Spleen (tissue), 11 donors: ENCODE measurements around the gene POLR3B. TPM values are rescaled to one million over a fixed set of nuclear protein-coding genes. Genes with fewer than 3 reads are reported as not detected.
"Not testable (repeated sequence)": the region's sequence is repeated elsewhere in the genome, so short reads cannot be mapped to it uniquely, and the experiment has no call there.

Experiments
- DNase-seq: peaks from one replicate; pipeline ENCODE4 v3.0.0-alpha.2; 2020
- H3K27ac ChIP-seq, 8 donors: fragments of 200-600 bp; sonication (generic) in 7 of 8; 1 replicate in 4 of 8; 2 replicates in 4 of 8; pipeline versions ENCODE4 v1.5.0 to v1.8.0; 2016 to 2021; ENCODE audit warnings: inconsistent platforms in 4 of 8, mild to moderate bottlenecking in 4 of 8, moderate library complexity in 1 of 8
- H3K27me3 ChIP-seq, 7 donors: fragments of 200-600 bp; sonication (generic) in 6 of 7; replicated peaks in 1 of 7; 1 replicate in 4 of 7; 2 replicates in 3 of 7; pipeline versions ENCODE4 v1.5.0 to v1.8.0; 2016 to 2021; ENCODE audit warnings: inconsistent platforms in 3 of 7, mild to moderate bottlenecking in 1 of 7
- H3K36me3 ChIP-seq, 6 donors: fragments of 200-600 bp; sonication (generic) in 5 of 6; 1 replicate in 4 of 6; 2 replicates in 2 of 6; pipeline versions ENCODE4 v1.5.0 to v1.8.0; 2016 to 2021; ENCODE audit warnings: inconsistent platforms in 2 of 6
- H3K4me1 ChIP-seq, 6 donors: fragments of 200-600 bp; sonication (generic) in 5 of 6; 1 replicate in 3 of 6; 2 replicates in 3 of 6; pipeline versions ENCODE4 v1.5.0 to v1.8.0; 2016 to 2021; ENCODE audit warnings: inconsistent platforms in 3 of 6
- H3K4me3 ChIP-seq, 8 donors: fragments of 200-600 bp; sonication (generic) in 7 of 8; 1 replicate in 4 of 8; 2 replicates in 4 of 8; pipeline versions ENCODE4 v1.5.0 to v1.8.0; 2016 to 2021; ENCODE audit warnings: inconsistent platforms in 4 of 8, mild to moderate bottlenecking in 4 of 8, moderate library complexity in 2 of 8
- H3K9me3 ChIP-seq, 8 donors: fragments of 200-600 bp; sonication (generic) in 7 of 8; 1 replicate in 4 of 8; 2 replicates in 4 of 8; pipeline versions ENCODE4 v1.5.0 to v1.8.0; 2016 to 2021; ENCODE audit warnings: inconsistent platforms in 4 of 8
- CTCF ChIP-seq, 11 experiments: fragments of 200-600 bp in 7 of 11; fragments of 450-650 bp in 4 of 11; sonication (generic) in 4 of 11; IDR thresholded peaks in 8 of 11; conservative IDR thresholded peaks in 3 of 11; 1 replicate in 7 of 11; 2 replicates in 4 of 11; pipeline versions ENCODE4 v1.4.0 to v1.8.0; 2016 to 2021; ENCODE audit warnings: antibody characterized with exemption in 11 of 11, inconsistent platforms in 4 of 11, mild to moderate bottlenecking in 1 of 11
- POLR2A ChIP-seq, 3 donors: fragments of 450-650 bp; IDR thresholded peaks; one replicate each; pipeline ENCODE4 v1.5.1; 2017; ENCODE audit warnings: antibody characterized with exemption in 3 of 3, mild to moderate bottlenecking in 1 of 3
- POLR2AphosphoS5 ChIP-seq, 3 donors: sonication (generic); formaldehyde crosslinking; IDR thresholded peaks; one replicate each; pipeline ENCODE4 v1.5.1; 2017; ENCODE audit warnings: antibody characterized with exemption in 3 of 3
- WGBS, 5 donors: extraction: QIAGEN DNeasy Blood & Tissue Kit in 3 of 5; methylation state at CpG; one replicate each; pipeline versions ENCODE4 v1.1.5 to v1.1.7; 2013 to 2018; 5-methylcytosine and 5-hydroxymethylcytosine counted together
- intact Hi-C: fragments of 100-400 bp; cut with DNase I; formaldehyde crosslinking; loops from one replicate; pipeline ENCODE4 v1.15.0; 2023; ENCODE audit warnings: low total_unique reads
- polyA plus RNA-seq, 3 donors: library from polyadenylated mRNA; stranded (reverse); fragments of 200-250 nt; gene quantifications; one replicate each; pipeline ENCODE4 v1.2.1, GENCODE V29; 2013
- total RNA-seq, 7 donors: library from RNA; depleted of rRNA in 3 of 7; stranded (reverse); fragments of >200 nt in 3 of 7; fragmentation: NEBNext Ultra II Directional in 4 of 7; extraction: Animal tissue kit (Norgen Biotek cat#: 25700) in 4 of 7; gene quantifications; one replicate each; pipeline versions ENCODE4 v1.1.0 to v1.2.1, GENCODE V29; 2016 to 2021
- donor health status: healthy with polysubstance abuse.
- donor health status: DM: no; HTN: no; CAD: no; lungs with moderate emphysema.
- donor health status: DM: no; HTN: no; CAD: no.
- donor health status: Bipolar disorder and iron deficiency.
- donor health status: healthy.
- donor health status: DM: no; HTN: no; CAD: no.
- donor health status: DM: yes; HTN: yes; CAD: no.

Gene POLR3B
- total and polyA plus RNA-seq, 10 donors, result 1.9 to 10.0 (median 5.6) TPM

GRCh38 chr12:106459124-106459523, 101.6 kb downstream of the POLR3B start:
- H3K27me3 ChIP-seq, result no peaks in the 10 kb centered on the region
- H3K27ac ChIP-seq, result no peak overlapping the region
- H3K4me3 ChIP-seq, result no peak overlapping the region
- TF ChIP-seq POLR2AphosphoS5 (IDR thresholded peaks at IDR 0.05), result no peak
- no peak for TF ChIP-seq CTCF (IDR thresholded peaks at IDR 0.05 in 8 of 11, conservative IDR thresholded peaks at IDR 0.05 in 3 of 11)
- TF ChIP-seq POLR2A (IDR thresholded peaks at IDR 0.05), result no peak
- no peaks in the 10 kb centered on the region for H3K9me3 ChIP-seq
- WGBS, 5 donors, result 88 to 92% (median 90%) methylated on average over 6 of the region's 6 CpGs
- intact Hi-C loops, result no loop called here
- no peaks in the 10 kb centered on the region for H3K4me1 ChIP-seq
- H3K36me3 ChIP-seq, result peaks cover 0 to 85% (median 28%) of the 10 kb centered on the region in 6 donors
- DNase-seq, result no peak

GRCh38 chr12:106459534-106459933, 102.0 kb downstream of the POLR3B start:
- Histone ChIP-seq H3K27ac (no peak overlapping the region), H3K4me3 (no peak overlapping the region), H3K27me3 (no peaks in the 10 kb centered on the region), H3K9me3 (no peaks in the 10 kb centered on the region), H3K4me1 (no peaks in the 10 kb centered on the region), H3K36me3 (peaks cover 0 to 84% (median 28%) of the 10 kb centered on the region in 6 donors)
- intact Hi-C loops, result no loop called here
- WGBS, 5 donors, result 83 to 93% (median 88%) methylated on average over 1 of the region's 1 CpG
- no peak for DNase-seq
- TF ChIP-seq POLR2AphosphoS5 (IDR thresholded peaks at IDR 0.05) (no peak), POLR2A (IDR thresholded peaks at IDR 0.05) (no peak), CTCF (IDR thresholded peaks at IDR 0.05 in 8 of 11, conservative IDR thresholded peaks at IDR 0.05 in 3 of 11) (no peak)

GRCh38 chr12:106461730-106462129, 104.2 kb downstream of the POLR3B start:
- no peaks in the 10 kb centered on the region for H3K4me1 ChIP-seq
- TF ChIP-seq POLR2AphosphoS5 (IDR thresholded peaks at IDR 0.05) (no peak), CTCF (IDR thresholded peaks at IDR 0.05 in 8 of 11, conservative IDR thresholded peaks at IDR 0.05 in 3 of 11) (no peak), POLR2A (IDR thresholded peaks at IDR 0.05) (no peak)
- DNase-seq, result no peak
- H3K4me3 ChIP-seq, result no peak overlapping the region
- H3K36me3 ChIP-seq, result peaks cover 0 to 84% (median 29%) of the 10 kb centered on the region in 6 donors
- H3K27ac ChIP-seq, result no peak overlapping the region
- H3K27me3 ChIP-seq, result no peaks in the 10 kb centered on the region
- WGBS, 5 donors, result 89 to 97% (median 93%) methylated on average over 2 of the region's 2 CpGs
- intact Hi-C loops, result no loop called here
- H3K9me3 ChIP-seq, result peaks cover 0 to 14% (median 9%) of the 10 kb centered on the region in 8 donors

GRCh38 chr12:106465605-106466004, 108.1 kb downstream of the POLR3B start:
- peaks cover 0 to 17% (median 9%) of the 10 kb centered on the region in 8 donors for H3K9me3 ChIP-seq
- H3K27ac ChIP-seq, DNase-seq, H3K27me3 ChIP-seq, H3K4me1 ChIP-seq, H3K4me3 ChIP-seq, intact Hi-C loops: not testable (repeated sequence)
- peaks cover 0 to 63% (median 8%) of the 10 kb centered on the region in 6 donors for H3K36me3 ChIP-seq
- WGBS, 5 donors, result 84 to 98% (median 94%) methylated on average over 4 of the region's 4 CpGs

- intact Hi-C loops, H3K4me1 ChIP-seq, H3K27me3 ChIP-seq, DNase-seq, H3K9me3 ChIP-seq, H3K4me3 ChIP-seq, H3K27ac ChIP-seq: not testable (repeated sequence)
- WGBS, 5 donors, result 100% methylated on average over 3 of the region's 3 CpGs; no CpG with 5 or more reads in 3 of the 5 donors
- H3K36me3 ChIP-seq, result peaks cover 0 to 26% (median 9%) of the 10 kb centered on the region in 6 donors
Measured at GRCh38 chr12:106475662-106476061, 118.1 kb downstream of the POLR3B start.

GRCh38 chr12:106477627-106478026, 120.1 kb downstream of the POLR3B start:
- DNase-seq, H3K4me1 ChIP-seq, H3K9me3 ChIP-seq, H3K4me3 ChIP-seq, intact Hi-C loops, H3K27ac ChIP-seq, H3K27me3 ChIP-seq: not testable (repeated sequence)
- peaks cover 0 to 33% (median 0%) of the 10 kb centered on the region in 6 donors for H3K36me3 ChIP-seq
- 93 to 97% (median 95%) methylated on average over 15 to 18 of the region's 18 CpGs for WGBS, 5 donors
